NT2/D1 (cell line): ENCODE measurements around the gene HLA-F.
A peak's percentile ranks its signal among the peaks of the same experiment; 100 is the strongest.

Experiments used
- DNase-seq: peaks from one replicate; pipeline ENCODE4 v3.0.0-alpha.2; 2011; ENCODE audit warnings: low read depth, low spot score
- H3K27me3 ChIP-seq: 2 replicates; pipeline ENCODE4 v1.6.0; 2011; ENCODE audit warnings: mild to moderate bottlenecking; ENCODE audit not compliant: insufficient read length, insufficient read depth
- H3K36me3 ChIP-seq: 2 replicates; pipeline ENCODE4 v1.6.1; 2011; ENCODE audit warnings: mild to moderate bottlenecking, low read length, mixed read lengths; ENCODE audit not compliant: insufficient read depth, insufficient read length
- H3K4me1 ChIP-seq: 2 replicates; pipeline ENCODE4 v1.5.1; 2011; ENCODE audit not compliant: insufficient read depth, insufficient read length
- H3K4me3 ChIP-seq: 2 replicates; pipeline ENCODE4 v1.5.1; 2011; ENCODE audit warnings: low read depth; ENCODE audit not compliant: insufficient read length
- H3K9ac ChIP-seq: 2 replicates; pipeline ENCODE4 v1.6.0; 2011; ENCODE audit warnings: low read depth; ENCODE audit not compliant: insufficient read length
- H3K9me3 ChIP-seq: 2 replicates; pipeline ENCODE4 v1.5.1; 2011; ENCODE audit warnings: mild to moderate bottlenecking, low read length; ENCODE audit not compliant: insufficient read depth
- SUZ12 ChIP-seq: IDR thresholded peaks from 2 replicates; pipeline ENCODE4 v1.6.1; 2011; ENCODE audit not compliant: insufficient read length, insufficient read depth; ENCODE audit errors: extremely low read depth
- YY1 ChIP-seq: IDR thresholded peaks from 2 replicates; pipeline ENCODE4 v1.6.1; 2011; ENCODE audit not compliant: insufficient read length, insufficient read depth
- ZNF274 ChIP-seq: IDR thresholded peaks from 2 replicates; pipeline ENCODE4 v1.6.1; 2011; ENCODE audit warnings: mild to moderate bottlenecking, low read depth, low read length

HLA-F gene

GRCh38 chr6:29758761-29759160 is 35.5 kb downstream of the HLA-F start:
- H3K4me1 ChIP-seq, result no peaks in the 10 kb centered on the region
- TF ChIP-seq SUZ12 (no peak), YY1 (no peak), ZNF274 (no peak)
- no peak overlapping the region for H3K9ac ChIP-seq
- H3K9me3 ChIP-seq, result no peaks in the 10 kb centered on the region
- H3K36me3 ChIP-seq, result no peaks in the 10 kb centered on the region
- H3K4me3 ChIP-seq, result no peak overlapping the region
- no peak for DNase-seq
- no peaks in the 10 kb centered on the region for H3K27me3 ChIP-seq

- no peak overlapping the region for H3K9ac ChIP-seq
Measured at GRCh38 chr6:29759457-29759856, 36.2 kb downstream of the HLA-F start.

GRCh38 chr6:29760328-29760727 is 37.1 kb downstream of the HLA-F start:
- TF ChIP-seq ZNF274, result no peak
- no peak for TF ChIP-seq SUZ12
- TF ChIP-seq YY1, result no peak
- H3K9ac ChIP-seq, result no peak overlapping the region

More at GRCh38 chr6:29759457-29759856, 36.2 kb downstream of the HLA-F start:
- peak; percentile 46 for DNase-seq
- no peaks in the 10 kb centered on the region for H3K36me3 ChIP-seq
- no peaks in the 10 kb centered on the region for H3K9me3 ChIP-seq
- TF ChIP-seq SUZ12 (no peak), YY1 (no peak), ZNF274 (no peak)
- H3K4me1 ChIP-seq, result no peaks in the 10 kb centered on the region
- H3K27me3 ChIP-seq, result no peaks in the 10 kb centered on the region
- H3K4me3 ChIP-seq, result no peak overlapping the region

GRCh38 chr6:29762051-29762450 is 38.8 kb downstream of the HLA-F start:
- Histone ChIP-seq H3K9me3 (no peaks in the 10 kb centered on the region), H3K4me1 (no peaks in the 10 kb centered on the region)
- TF ChIP-seq YY1 (no peak), ZNF274 (no peak), SUZ12 (no peak)

More at GRCh38 chr6:29760328-29760727, 37.1 kb downstream of the HLA-F start:
- Histone ChIP-seq H3K36me3 (no peaks in the 10 kb centered on the region), H3K4me1 (no peaks in the 10 kb centered on the region), H3K9me3 (no peaks in the 10 kb centered on the region), H3K4me3 (no peak overlapping the region), H3K27me3 (no peaks in the 10 kb centered on the region)
- DNase-seq, result no peak

GRCh38 chr6:29762781-29763214 is 39.6 kb downstream of the HLA-F start:
- H3K9me3 ChIP-seq, result no peaks in the 10 kb centered on the region
- H3K9ac ChIP-seq, result no peak overlapping the region
- H3K36me3 ChIP-seq, result no peaks in the 10 kb centered on the region
- no peak for DNase-seq
- no peaks in the 10 kb centered on the region for H3K4me1 ChIP-seq
- no peak overlapping the region for H3K4me3 ChIP-seq
- no peaks in the 10 kb centered on the region for H3K27me3 ChIP-seq
- TF ChIP-seq ZNF274 (no peak), SUZ12 (no peak), YY1 (no peak)

More at GRCh38 chr6:29762051-29762450, 38.8 kb downstream of the HLA-F start:
- Histone ChIP-seq H3K9ac (no peak overlapping the region), H3K4me3 (no peak overlapping the region), H3K27me3 (no peaks in the 10 kb centered on the region), H3K36me3 (no peaks in the 10 kb centered on the region)
- DNase-seq, result no peak

GRCh38 chr6:29763491-29764289 is 40.5 kb downstream of the HLA-F start:
- TF ChIP-seq SUZ12 (no peak), YY1 (no peak), ZNF274 (no peak)
- no peaks in the 10 kb centered on the region for H3K4me1 ChIP-seq
- DNase-seq, result no peak

GRCh38 chr6:29764422-29765196 is 41.4 kb downstream of the HLA-F start:
- H3K36me3 ChIP-seq, result no peaks in the 10 kb centered on the region
- TF ChIP-seq SUZ12, result no peak
- no peaks in the 10 kb centered on the region for H3K4me1 ChIP-seq
- H3K27me3 ChIP-seq, result no peaks in the 10 kb centered on the region
- no peak overlapping the region for H3K4me3 ChIP-seq
- no peak overlapping the region for H3K9ac ChIP-seq
- DNase-seq, result no peak
- H3K9me3 ChIP-seq, result no peaks in the 10 kb centered on the region

More at GRCh38 chr6:29763491-29764289, 40.5 kb downstream of the HLA-F start:
- H3K36me3 ChIP-seq, result no peaks in the 10 kb centered on the region
- no peak overlapping the region for H3K9ac ChIP-seq
- H3K27me3 ChIP-seq, result no peaks in the 10 kb centered on the region
- H3K9me3 ChIP-seq, result no peaks in the 10 kb centered on the region
- no peak overlapping the region for H3K4me3 ChIP-seq
